ENCODE measurements around the gene FOXJ3.
A peak's percentile ranks its signal among the peaks of the same experiment; 100 is the strongest.

FOXJ3 gene

DNA sequence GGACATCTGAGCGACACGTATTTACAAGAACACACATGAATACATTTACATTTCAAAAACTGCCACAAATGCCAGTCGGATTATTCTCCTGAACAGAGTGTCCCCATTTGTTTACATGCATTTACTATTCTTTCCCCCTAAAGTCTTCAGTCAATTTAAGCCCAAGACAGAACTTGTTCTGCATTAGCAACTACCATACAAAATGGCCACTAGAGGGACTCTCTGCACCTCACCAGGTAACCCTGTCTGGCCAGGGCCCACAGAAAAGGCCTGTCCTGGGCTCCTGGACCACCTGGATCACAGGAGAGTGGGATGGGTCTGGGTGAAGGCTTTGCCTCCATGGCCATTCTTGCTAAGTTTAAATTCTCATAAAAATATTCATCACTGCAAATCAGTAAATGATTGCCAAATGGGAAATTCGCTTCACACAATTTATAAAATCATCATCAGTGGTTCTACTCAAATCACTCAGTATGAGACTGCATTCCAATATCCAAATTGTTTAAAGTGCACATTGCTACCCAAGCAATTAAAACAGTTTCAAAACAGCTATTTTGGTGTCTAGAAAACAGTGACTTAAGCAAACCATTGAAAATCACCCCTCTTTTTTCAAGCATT is 158.0 kb downstream of the FOXJ3 start (continued):
- TF ChIP-seq, protein P1, sequence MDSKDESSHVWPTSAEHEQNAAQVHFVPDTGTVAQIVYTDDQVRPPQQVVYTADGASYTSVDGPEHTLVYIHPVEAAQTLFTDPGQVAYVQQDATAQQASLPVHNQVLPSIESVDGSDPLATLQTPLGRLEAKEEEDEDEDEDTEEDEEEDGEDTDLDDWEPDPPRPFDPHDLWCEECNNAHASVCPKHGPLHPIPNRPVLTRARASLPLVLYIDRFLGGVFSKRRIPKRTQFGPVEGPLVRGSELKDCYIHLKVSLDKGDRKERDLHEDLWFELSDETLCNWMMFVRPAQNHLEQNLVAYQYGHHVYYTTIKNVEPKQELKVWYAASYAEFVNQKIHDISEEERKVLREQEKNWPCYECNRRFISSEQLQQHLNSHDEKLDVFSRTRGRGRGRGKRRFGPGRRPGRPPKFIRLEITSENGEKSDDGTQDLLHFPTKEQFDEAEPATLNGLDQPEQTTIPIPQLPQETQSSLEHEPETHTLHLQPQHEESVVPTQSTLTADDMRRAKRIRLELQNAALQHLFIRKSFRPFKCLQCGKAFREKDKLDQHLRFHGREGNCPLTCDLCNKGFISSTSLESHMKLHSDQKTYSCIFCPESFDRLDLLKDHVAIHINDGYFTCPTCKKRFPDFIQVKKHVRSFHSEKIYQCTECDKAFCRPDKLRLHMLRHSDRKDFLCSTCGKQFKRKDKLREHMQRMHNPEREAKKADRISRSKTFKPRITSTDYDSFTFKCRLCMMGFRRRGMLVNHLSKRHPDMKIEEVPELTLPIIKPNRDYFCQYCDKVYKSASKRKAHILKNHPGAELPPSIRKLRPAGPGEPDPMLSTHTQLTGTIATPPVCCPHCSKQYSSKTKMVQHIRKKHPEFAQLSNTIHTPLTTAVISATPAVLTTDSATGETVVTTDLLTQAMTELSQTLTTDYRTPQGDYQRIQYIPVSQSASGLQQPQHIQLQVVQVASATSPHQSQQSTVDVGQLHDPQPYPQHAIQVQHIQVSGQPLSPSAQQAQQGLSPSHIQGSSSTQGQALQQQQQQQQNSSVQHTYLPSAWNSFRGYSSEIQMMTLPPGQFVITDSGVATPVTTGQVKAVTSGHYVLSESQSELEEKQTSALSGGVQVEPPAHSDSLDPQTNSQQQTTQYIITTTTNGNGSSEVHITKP (tag by site-specific recombination; IDR thresholded peaks at IDR 0.05) = no peak
- TF ChIP-seq, protein P2, sequence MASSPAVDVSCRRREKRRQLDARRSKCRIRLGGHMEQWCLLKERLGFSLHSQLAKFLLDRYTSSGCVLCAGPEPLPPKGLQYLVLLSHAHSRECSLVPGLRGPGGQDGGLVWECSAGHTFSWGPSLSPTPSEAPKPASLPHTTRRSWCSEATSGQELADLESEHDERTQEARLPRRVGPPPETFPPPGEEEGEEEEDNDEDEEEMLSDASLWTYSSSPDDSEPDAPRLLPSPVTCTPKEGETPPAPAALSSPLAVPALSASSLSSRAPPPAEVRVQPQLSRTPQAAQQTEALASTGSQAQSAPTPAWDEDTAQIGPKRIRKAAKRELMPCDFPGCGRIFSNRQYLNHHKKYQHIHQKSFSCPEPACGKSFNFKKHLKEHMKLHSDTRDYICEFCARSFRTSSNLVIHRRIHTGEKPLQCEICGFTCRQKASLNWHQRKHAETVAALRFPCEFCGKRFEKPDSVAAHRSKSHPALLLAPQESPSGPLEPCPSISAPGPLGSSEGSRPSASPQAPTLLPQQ (tag by site-specific recombination; IDR thresholded peaks at IDR 0.05) = peak; percentile 48; the same call in 1 of the 2 replicates
- TF ChIP-seq ZNF398 (tag by site-specific recombination; IDR thresholded peaks at IDR 0.05) (no peak), ZNF426 (tag by site-specific recombination; IDR thresholded peaks at IDR 0.05) (no peak), ZNF624 (tag by site-specific recombination; IDR thresholded peaks at IDR 0.05) (no peak), ZBTB26 (tag by site-specific recombination; optimal IDR thresholded peaks at IDR 0.05) (no peak), ZNF670 (tag by site-specific recombination; IDR thresholded peaks at IDR 0.05; ENCODE audit: low read depth) (no peak), ZNF660 (tag by site-specific recombination; IDR thresholded peaks at IDR 0.05) (0 out of 2 replicates have a peak, but pooled peaks have one; percentile 26), ZFHX2 (tag by site-specific recombination; conservative IDR thresholded peaks at IDR 0.05) (no peak), CTCF (tag by site-specific recombination; IDR thresholded peaks at IDR 0.05) (peak; percentile 44; the same call in 1 of the 2 replicates), MZF1 (tag by site-specific recombination; IDR thresholded peaks at IDR 0.05; ENCODE audit: borderline replicate concordance) (no peak)
- TF ChIP-seq, protein P3, sequence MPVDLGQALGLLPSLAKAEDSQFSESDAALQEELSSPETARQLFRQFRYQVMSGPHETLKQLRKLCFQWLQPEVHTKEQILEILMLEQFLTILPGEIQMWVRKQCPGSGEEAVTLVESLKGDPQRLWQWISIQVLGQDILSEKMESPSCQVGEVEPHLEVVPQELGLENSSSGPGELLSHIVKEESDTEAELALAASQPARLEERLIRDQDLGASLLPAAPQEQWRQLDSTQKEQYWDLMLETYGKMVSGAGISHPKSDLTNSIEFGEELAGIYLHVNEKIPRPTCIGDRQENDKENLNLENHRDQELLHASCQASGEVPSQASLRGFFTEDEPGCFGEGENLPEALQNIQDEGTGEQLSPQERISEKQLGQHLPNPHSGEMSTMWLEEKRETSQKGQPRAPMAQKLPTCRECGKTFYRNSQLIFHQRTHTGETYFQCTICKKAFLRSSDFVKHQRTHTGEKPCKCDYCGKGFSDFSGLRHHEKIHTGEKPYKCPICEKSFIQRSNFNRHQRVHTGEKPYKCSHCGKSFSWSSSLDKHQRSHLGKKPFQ (tag by site-specific recombination; IDR thresholded peaks at IDR 0.05) = no peak

All from HEK293 (cell line).